Measurements from ENCODE around the gene MAD1L1.
A peak's percentile ranks its signal among the peaks of the same experiment; 100 is the strongest.

The MAD1L1 gene

GRCh38 chr7:2140216-2141020 lies 92.3 kb downstream of the MAD1L1 start:
- no peak for DNase-seq (ENCODE audit: low read depth)

GRCh38 chr7:2139004-2139699 lies 93.6 kb downstream of the MAD1L1 start:
- DNase-seq (ENCODE audit: low read depth), result no peak

- DNase-seq (ENCODE audit: low read depth), result peak; percentile 41
These were observed 94.5 kb downstream of the MAD1L1 start for GRCh38 chr7:2138146-2138765.

- DNase-seq (ENCODE audit: low read depth), result no peak
These were observed 98.0 kb downstream of the MAD1L1 start for GRCh38 chr7:2134740-2135139.

- DNase-seq (ENCODE audit: low read depth), result no peak
These were observed 100.5 kb downstream of the MAD1L1 start for GRCh38 chr7:2132243-2132642.

GRCh38 chr7:2131800-2132199 lies 100.9 kb downstream of the MAD1L1 start:
- DNase-seq (ENCODE audit: low read depth), result no peak

GRCh38 chr7:2131341-2131740 lies 101.4 kb downstream of the MAD1L1 start:
- no peak for DNase-seq (ENCODE audit: low read depth)

GRCh38 chr7:2130096-2130375 lies 102.7 kb downstream of the MAD1L1 start:
- DNase-seq (ENCODE audit: low read depth), result no peak

- no peak for DNase-seq (ENCODE audit: low read depth)
These were observed 103.2 kb downstream of the MAD1L1 start for GRCh38 chr7:2129323-2130095.

GRCh38 chr7:2128601-2129322 lies 104.0 kb downstream of the MAD1L1 start:
- DNase-seq (ENCODE audit: low read depth), result no peak

GRCh38 chr7:2126621-2127020 lies 106.1 kb downstream of the MAD1L1 start:
- no peak for DNase-seq (ENCODE audit: low read depth)

GRCh38 chr7:2125931-2126330 lies 106.8 kb downstream of the MAD1L1 start:
- DNase-seq (ENCODE audit: low read depth), result no peak

- no peak for DNase-seq (ENCODE audit: low read depth)
These were observed 108.0 kb downstream of the MAD1L1 start for GRCh38 chr7:2124604-2125345.

- DNase-seq (ENCODE audit: low read depth), result no peak
These were observed 108.8 kb downstream of the MAD1L1 start for GRCh38 chr7:2123916-2124315.

GRCh38 chr7:2123360-2123759 lies 109.4 kb downstream of the MAD1L1 start:
- DNase-seq (ENCODE audit: low read depth), result no peak

- no peak for DNase-seq (ENCODE audit: low read depth)
These were observed 110.1 kb downstream of the MAD1L1 start for GRCh38 chr7:2122651-2123050.

- DNase-seq (ENCODE audit: low read depth), result no peak
These were observed 111.6 kb downstream of the MAD1L1 start for GRCh38 chr7:2120841-2121830.

- peak; percentile 18 for DNase-seq (ENCODE audit: low read depth)
These were observed 112.5 kb downstream of the MAD1L1 start for GRCh38 chr7:2120251-2120660.

GRCh38 chr7:2118630-2119190 lies 114.0 kb downstream of the MAD1L1 start:
- DNase-seq (ENCODE audit: low read depth), result no peak

- DNase-seq (ENCODE audit: low read depth), result no peak
These were observed 114.7 kb downstream of the MAD1L1 start for GRCh38 chr7:2118056-2118455.
